HEK293T (cell line): Measurements from ENCODE around the gene CHIC1.
A peak's percentile ranks its signal among the peaks of the same experiment; 100 is the strongest.
"Not testable (repeated sequence)": the region's sequence is repeated elsewhere in the genome, so short reads cannot be mapped to it uniquely, and the experiment has no call there.

Source experiments
- CTCF ChIA-PET: fragments of 350-600 bp; formaldehyde crosslinking; extraction: SDS; loops from one replicate; lab custom pipeline; 2021; ENCODE audit warnings: antibody characterized with exemption, inconsistent platforms; lab: Yijun Ruan, JAX
- POLR2A ChIA-PET: fragments of 350-600 bp; formaldehyde crosslinking; extraction: SDS; loops from one replicate; lab custom pipeline; 2020; ENCODE audit warnings: antibody characterized with exemption, inconsistent platforms; lab: Yijun Ruan, JAX
- DNase-seq: peaks from one replicate; pipeline ENCODE4 v3.0.0; 2012; ENCODE audit warnings: mixed read lengths; ENCODE audit errors: extremely low spot score
- ARNT ChIP-seq: fragments of 450-650 bp; IDR thresholded peaks from 2 replicates; pipeline ENCODE4 v1.6.1; 2017; ENCODE audit warnings: mild to moderate bottlenecking
- BHLHE40 ChIP-seq: fragments of 450-650 bp; IDR thresholded peaks from 2 replicates; pipeline ENCODE4 v1.6.1; 2016; ENCODE audit warnings: mild to moderate bottlenecking, moderate library complexity, borderline replicate concordance
- CTBP1 ChIP-seq: fragments of 450-650 bp; IDR thresholded peaks from 2 replicates; pipeline ENCODE4 v1.6.1; 2016; ENCODE audit warnings: borderline replicate concordance
- ELF4 ChIP-seq: fragments of 450-650 bp; IDR thresholded peaks from 2 replicates; pipeline ENCODE4 v1.6.1; 2017; ENCODE audit warnings: antibody characterized with exemption
- FOXA1 ChIP-seq: fragments of 450-650 bp; IDR thresholded peaks from 2 replicates; pipeline ENCODE4 v1.6.1; 2016; ENCODE audit warnings: mild to moderate bottlenecking
- FOXK2 ChIP-seq: fragments of 450-650 bp; IDR thresholded peaks from 2 replicates; pipeline ENCODE4 v1.6.1; 2016; ENCODE audit warnings: mild to moderate bottlenecking
- FOXM1 ChIP-seq: fragments of 450-650 bp; IDR thresholded peaks from 2 replicates; pipeline ENCODE4 v1.6.1; 2017; ENCODE audit warnings: mild to moderate bottlenecking, borderline replicate concordance
- HDGF ChIP-seq: fragments of 450-650 bp; IDR thresholded peaks from 2 replicates; pipeline ENCODE4 v1.6.1; 2017; ENCODE audit warnings: antibody characterized with exemption, borderline replicate concordance
- L3MBTL2 ChIP-seq: fragments of 450-650 bp; conservative IDR thresholded peaks from 2 replicates; pipeline ENCODE4 v1.6.1; 2016; ENCODE audit warnings: mild to moderate bottlenecking
- LEF1 ChIP-seq: fragments of 450-650 bp; IDR thresholded peaks from 2 replicates; pipeline ENCODE4 v1.6.1; 2017; ENCODE audit warnings: mild to moderate bottlenecking, borderline replicate concordance
- NFRKB ChIP-seq: fragments of 450-650 bp; IDR thresholded peaks from 2 replicates; pipeline ENCODE4 v1.6.1; 2016; ENCODE audit warnings: mild to moderate bottlenecking, moderate library complexity
- SP1 ChIP-seq: fragments of 450-650 bp; IDR thresholded peaks from 2 replicates; pipeline ENCODE4 v1.6.1; 2017
- SUZ12 ChIP-seq: fragments of 450-650 bp; IDR thresholded peaks from 2 replicates; pipeline ENCODE4 v1.6.1; 2016; ENCODE audit warnings: mild to moderate bottlenecking
- TARDBP ChIP-seq: fragments of 450-650 bp; IDR thresholded peaks from 2 replicates; pipeline ENCODE4 v1.6.1; 2016
- ZNF384 ChIP-seq: fragments of 450-650 bp; IDR thresholded peaks from 2 replicates; pipeline ENCODE4 v1.6.1; 2016
- TF ChIP-seq, protein P1 (sequence below): fragments of 450-650 bp; IDR thresholded peaks from 2 replicates; pipeline ENCODE4 v1.6.1; 2016

The CHIC1 gene

DNA sequence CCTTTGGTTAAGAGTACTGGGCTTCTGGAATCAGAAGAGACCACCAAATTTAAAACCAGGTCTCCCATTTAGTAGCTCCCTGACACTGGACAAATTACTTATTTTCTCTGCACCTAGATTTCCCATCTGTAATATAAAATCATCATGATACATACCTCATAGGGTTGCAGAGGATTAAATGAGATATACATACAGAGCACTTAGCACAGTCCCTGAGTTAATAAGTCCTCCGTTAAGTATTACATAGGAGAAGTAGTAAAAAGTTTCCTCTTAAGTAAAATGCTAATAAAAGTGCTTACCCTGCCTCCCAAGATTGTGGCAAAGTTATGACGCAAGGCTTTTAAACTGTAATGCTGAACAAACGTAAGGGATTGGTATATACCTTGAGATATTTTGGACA lies 539 bp upstream of the CHIC1 start:
- TF ChIP-seq FOXK2 (no peak), SUZ12 (no peak), CTBP1 (no peak), HDGF (no peak), ARNT (no peak)
- ChIA-PET POLR2A (interaction anchor here (1.7 kb wide), 1 partner anchor 18 kb away, joined by 3 read pairs; no protein-coding TSS in a partner anchor), CTCF (no interaction called here)
- DNase-seq, result no peak

DNA sequence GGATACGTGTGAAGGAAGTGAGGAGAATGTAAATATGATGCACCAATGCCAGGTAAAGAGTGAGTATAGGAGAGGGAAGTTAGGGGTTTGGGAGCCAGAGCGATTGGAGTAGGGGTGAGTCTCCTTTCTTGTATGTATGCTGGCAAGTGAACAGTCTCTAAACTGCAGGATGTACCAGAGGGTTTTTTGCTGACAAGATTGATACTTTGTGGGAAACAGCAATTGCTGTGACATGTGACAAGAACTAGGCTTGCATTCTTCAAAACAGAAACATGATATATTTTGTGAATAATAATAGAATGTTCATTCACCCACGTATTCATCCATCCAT lies 706 bp downstream of the CHIC1 start:
- POLR2A ChIA-PET, result no interaction called here
- TF ChIP-seq L3MBTL2 (no peak), ELF4 (no peak), BHLHE40 (no peak), NFRKB (no peak), ARNT (no peak), FOXM1 (no peak), HDGF (no peak), CTBP1 (no peak), LEF1 (no peak), SP1 (no peak), TARDBP (no peak), FOXK2 (no peak)
- TF ChIP-seq, protein P1, sequence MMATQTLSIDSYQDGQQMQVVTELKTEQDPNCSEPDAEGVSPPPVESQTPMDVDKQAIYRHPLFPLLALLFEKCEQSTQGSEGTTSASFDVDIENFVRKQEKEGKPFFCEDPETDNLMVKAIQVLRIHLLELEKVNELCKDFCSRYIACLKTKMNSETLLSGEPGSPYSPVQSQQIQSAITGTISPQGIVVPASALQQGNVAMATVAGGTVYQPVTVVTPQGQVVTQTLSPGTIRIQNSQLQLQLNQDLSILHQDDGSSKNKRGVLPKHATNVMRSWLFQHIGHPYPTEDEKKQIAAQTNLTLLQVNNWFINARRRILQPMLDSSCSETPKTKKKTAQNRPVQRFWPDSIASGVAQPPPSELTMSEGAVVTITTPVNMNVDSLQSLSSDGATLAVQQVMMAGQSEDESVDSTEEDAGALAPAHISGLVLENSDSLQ, result no peak
- DNase-seq, result peak; percentile 7
- CTCF ChIA-PET, result no interaction called here

DNA sequence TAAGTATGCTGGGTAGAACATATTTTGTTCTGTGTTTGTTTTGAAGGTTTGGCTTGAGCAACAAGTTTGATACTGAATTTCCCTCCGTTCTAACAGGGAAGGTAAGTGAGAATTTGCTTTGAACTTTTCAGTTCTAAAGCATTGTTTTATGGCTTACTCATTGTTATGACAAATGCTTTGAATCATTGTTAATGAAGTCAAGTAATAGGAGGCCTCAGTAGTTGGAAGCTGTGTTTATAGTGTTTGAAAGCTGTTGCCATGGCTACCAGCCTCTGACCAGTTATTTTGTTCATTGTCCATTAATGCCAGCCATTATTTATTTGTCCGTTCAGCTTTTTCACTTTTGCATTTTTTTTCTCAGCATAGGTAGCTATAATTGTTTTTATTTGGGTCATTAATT lies 14.4 kb downstream of the CHIC1 start:
- DNase-seq, result no peak
- ChIA-PET CTCF (interaction anchor here (0.7 kb wide), 1 partner anchor 17 kb away, joined by 4 read pairs; no protein-coding TSS in a partner anchor), POLR2A (no interaction called here)
- TF ChIP-seq NFRKB (no peak), SP1 (no peak), TARDBP (no peak), L3MBTL2 (no peak), SUZ12 (no peak)

DNA sequence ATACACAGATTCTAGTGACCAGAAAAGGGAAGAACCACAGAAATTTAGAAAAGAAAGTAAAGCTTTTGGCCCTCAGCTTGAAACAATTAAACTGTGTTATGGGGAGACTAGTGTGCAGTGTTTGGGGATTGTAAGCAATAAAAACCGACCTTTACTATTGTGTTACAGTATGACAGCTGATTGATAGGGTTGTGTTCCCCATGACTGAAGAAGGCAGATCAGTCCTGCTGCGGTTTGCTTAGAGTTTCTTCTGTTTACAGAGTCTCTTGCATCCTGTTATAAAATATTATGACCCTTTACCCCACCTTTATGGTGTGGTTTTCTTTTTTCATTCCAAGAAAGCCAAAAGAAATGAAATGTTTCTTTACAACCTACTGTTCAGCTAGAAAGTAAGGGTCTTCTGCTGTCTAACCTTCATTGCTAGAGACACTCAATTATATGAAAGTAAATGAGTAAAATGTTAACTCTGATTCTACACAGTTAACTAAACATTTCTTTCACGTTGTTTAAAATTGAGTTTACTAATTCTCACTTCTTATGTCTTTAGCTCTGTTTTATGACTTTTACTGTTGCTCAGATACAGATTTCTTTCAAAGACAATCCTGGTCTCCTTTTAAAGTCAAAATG lies 18.1 kb downstream of the CHIC1 start:
- CTCF ChIA-PET, result interaction anchor here (0.5 to 0.7 kb wide), 3 partner anchors 9 to 1068 kb away, joined by 3 to 4 read pairs (median 4); no protein-coding TSS in a partner anchor
- DNase-seq, result peak; percentile 8
- TF ChIP-seq FOXK2, result no peak
- TF ChIP-seq FOXM1, result no peak
- TF ChIP-seq ARNT, result no peak
- TF ChIP-seq CTBP1, result no peak
- no peak for TF ChIP-seq BHLHE40
- TF ChIP-seq, protein P1, result peak; percentile 84
- no peak for TF ChIP-seq L3MBTL2
- POLR2A ChIA-PET, result interaction anchor here (1.7 kb wide), 1 partner anchor 19 kb away, joined by 3 read pairs; no protein-coding TSS in a partner anchor

DNA sequence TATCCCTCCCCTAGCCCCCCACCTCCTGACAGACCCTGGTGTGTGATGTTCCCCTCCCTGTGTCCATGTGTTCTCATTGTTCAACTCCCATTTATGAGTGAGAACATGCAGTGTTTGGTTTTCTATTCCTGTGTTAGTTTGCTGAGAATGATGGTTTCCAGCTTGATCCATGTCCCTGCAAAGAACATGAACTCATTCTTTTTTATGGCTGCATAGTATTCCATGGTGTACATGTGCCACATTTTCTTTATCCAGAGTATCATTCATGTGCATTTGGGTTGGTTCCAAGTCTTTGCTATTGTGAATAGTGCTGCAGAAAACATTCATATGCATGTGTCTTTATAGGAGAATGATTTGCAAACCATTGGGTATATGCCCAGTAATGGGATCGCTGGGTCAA lies 34.8 kb downstream of the CHIC1 start:
- POLR2A ChIA-PET, CTCF ChIA-PET: not testable (repeated sequence)

DNA sequence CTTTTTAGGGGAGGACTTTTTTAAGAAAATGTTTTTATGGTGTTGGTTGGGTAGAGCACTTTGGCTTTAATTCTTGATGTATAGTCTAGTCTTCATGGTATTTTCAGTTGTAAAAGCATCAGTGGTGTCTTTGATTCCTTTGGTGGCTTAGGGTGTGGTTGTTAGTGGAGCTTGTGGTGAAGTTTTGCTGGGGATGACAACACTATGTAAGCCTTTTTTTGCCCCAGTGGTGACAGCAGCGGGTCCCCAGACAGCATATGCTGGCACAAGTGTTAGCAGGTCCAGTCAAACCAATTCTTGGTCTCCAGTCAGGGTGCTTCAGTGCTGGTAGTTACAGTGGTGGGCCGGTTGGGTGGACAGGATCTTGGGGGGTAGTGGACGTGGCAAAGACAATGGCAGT lies 52.0 kb downstream of the CHIC1 start:
- TF ChIP-seq FOXK2 (no peak), SP1 (no peak), CTBP1 (no peak), TARDBP (no peak), SUZ12 (no peak), FOXA1 (no peak), ZNF384 (no peak), BHLHE40 (no peak), ARNT (no peak), ELF4 (no peak), L3MBTL2 (no peak), LEF1 (no peak), FOXM1 (no peak), HDGF (no peak), NFRKB (no peak)
- TF ChIP-seq, protein P1, result no peak
- ChIA-PET CTCF (no interaction called here), POLR2A (no interaction called here)

More for the DNA sequence above, 34.8 kb downstream of the CHIC1 start:
- not testable (repeated sequence) for DNase-seq

DNA sequence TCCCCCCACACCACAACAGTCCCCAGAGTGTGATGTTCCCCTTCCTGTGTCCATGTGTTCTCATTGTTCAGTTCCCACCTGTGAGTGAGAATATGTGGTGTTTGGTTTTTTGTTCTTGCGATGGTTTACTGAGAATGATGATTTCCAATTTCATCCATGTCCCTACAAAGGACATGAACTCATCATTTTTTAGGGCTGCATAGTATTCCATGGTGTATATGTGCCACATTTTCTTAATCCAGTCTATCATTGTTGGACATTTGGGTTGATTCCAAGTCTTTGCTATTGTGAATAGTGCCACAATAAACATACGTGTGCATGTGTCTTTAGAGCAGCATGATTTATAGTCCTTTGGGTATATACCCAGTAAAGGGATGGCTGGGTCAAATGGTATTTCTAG lies 78.7 kb downstream of the CHIC1 start:
- CTCF ChIA-PET, POLR2A ChIA-PET, DNase-seq: not testable (repeated sequence)

More for the DNA sequence above, 52.0 kb downstream of the CHIC1 start:
- DNase-seq, result no peak
